HCT116 (cell line): ENCODE results near the gene LINC00305. TPM values are rescaled to one million over a fixed set of nuclear protein-coding genes. Genes with fewer than 3 reads are reported as not detected.

Source experiments
- ATAC-seq: fragments of 200-7000 bp; cut with Tn5 transposase; 2 replicates; pipeline ENCODE4 v1.9.1; 2020; ENCODE audit warnings: mild to moderate bottlenecking, moderate library complexity
- BruUV-seq: library from RNA; stranded (reverse); fragments of 400-500 nt; replicated peaks from 2 replicates; lab custom pipeline; 2021; lab: Mats Ljungman, UMichigan
- CTCF ChIA-PET: fragments of 300-600 bp; sonication (Branson Sonifier 250); formaldehyde crosslinking; loops from one replicate; lab custom pipeline; 2021; ENCODE audit warnings: antibody characterized with exemption; lab: Charles Lee
- POLR2A ChIA-PET: fragments of 300-600, 350-600 bp; sonication (Branson Sonifier 250); formaldehyde crosslinking; loops from one replicate; lab custom pipeline; 2021; ENCODE audit warnings: antibody characterized with exemption; lab: Charles Lee
- RAD21 ChIA-PET, 2 experiments: fragments of 300-600 bp; sonication (Branson Sonifier 250); formaldehyde crosslinking; loops; one replicate each; lab custom pipeline; 2023; ENCODE audit warnings: low total read pairs in 2 of 2; ENCODE audit not compliant: uncharacterized antibody in 2 of 2, unreplicated experiment in 2 of 2, low non-redundant PET in 1 of 2; lab: Charles Lee
- DNase-seq: peaks from one replicate; pipeline ENCODE4 v3.0.0-alpha.2; 2010; ENCODE audit warnings: low read depth, low spot score
- H2AFZ ChIP-seq: fragments of 200-600 bp; shearing (Covaris generic), sonication (generic); 2 replicates; pipeline ENCODE4 v1.6.1; 2017; ENCODE audit warnings: low read depth, mixed run types, mixed read lengths, antibody characterized with exemption, low read length; ENCODE audit not compliant: poor library complexity, severe bottlenecking
- H3K27ac ChIP-seq: 2 replicates; pipeline ENCODE4 v1.5.1; 2012; ENCODE audit warnings: low read depth, low read length
- H3K27me3 ChIP-seq: fragments of 200-600 bp; sonication (generic); 2 replicates; pipeline ENCODE4 v1.6.1; 2016; ENCODE audit warnings: mixed run types, low read length, mixed read lengths; ENCODE audit not compliant: insufficient read depth
- H3K36me3 ChIP-seq, 2 experiments: fragments of 200-500 bp in 1 of 2; fragments of 200-600 bp in 1 of 2; sonication (Bioruptor generic) in 1 of 2; sonication (generic) in 1 of 2; 2 replicates each; pipeline versions ENCODE4 v1.5.1 to v1.6.1; 2014 to 2016; ENCODE audit warnings: low read length in 2 of 2, inconsistent platforms in 1 of 2, mixed read lengths in 1 of 2, mixed run types in 1 of 2; ENCODE audit not compliant: insufficient read depth in 2 of 2, control insufficient read depth in 1 of 2
- H3K4me1 ChIP-seq, 2 experiments: fragments of 200-600 bp in 1 of 2; sonication (generic) in 1 of 2; 2 replicates each; pipeline versions ENCODE4 v1.5.1 to v1.6.1; 2012 to 2017; ENCODE audit warnings: low read length in 2 of 2, inconsistent platforms in 1 of 2, mild to moderate bottlenecking in 1 of 2, mixed read lengths in 1 of 2, mixed run types in 1 of 2, moderate library complexity in 1 of 2; ENCODE audit not compliant: insufficient read depth in 2 of 2, control insufficient read depth in 1 of 2
- H3K4me2 ChIP-seq: fragments of 200-600 bp; sonication (generic); 2 replicates; pipeline ENCODE4 v1.6.1; 2017; ENCODE audit warnings: mixed run types, low read length, mixed read lengths
- H3K4me3 ChIP-seq, 2 experiments: fragments of 200-600 bp in 1 of 2; sonication (generic) in 1 of 2; replicated peaks in 1 of 2; 2 replicates each; pipeline ENCODE4 v1.5.1; 2011 to 2016; ENCODE audit warnings: low read length in 2 of 2, control low read depth in 1 of 2, low read depth in 1 of 2, mild to moderate bottlenecking in 1 of 2, mixed read lengths in 1 of 2, mixed run types in 1 of 2
- H3K79me2 ChIP-seq: fragments of 200-600 bp; sonication (generic); 2 replicates; pipeline ENCODE4 v1.6.1; 2017; ENCODE audit warnings: mild to moderate bottlenecking, mixed run types, low read length, moderate library complexity, mixed read lengths; ENCODE audit not compliant: insufficient read depth
- H3K9ac ChIP-seq: fragments of 200-600 bp; sonication (generic); 2 replicates; pipeline ENCODE4 v1.6.1; 2016; ENCODE audit warnings: low read length, mixed read lengths
- H3K9me2 ChIP-seq: fragments of 200-600 bp; sonication (generic), shearing (Covaris generic); 2 replicates; pipeline ENCODE4 v1.6.1; 2017; ENCODE audit warnings: mixed run types, mild to moderate bottlenecking, moderate library complexity; ENCODE audit not compliant: insufficient read depth
- H3K9me3 ChIP-seq, 2 experiments: fragments of 200-500 bp in 1 of 2; fragments of 200-600 bp in 1 of 2; sonication (Bioruptor generic) in 1 of 2; sonication (generic) in 1 of 2; 2 replicates each; pipeline ENCODE4 v1.6.1; 2014 to 2017; ENCODE audit warnings: low read length in 2 of 2, mixed read lengths in 2 of 2, inconsistent platforms in 1 of 2, low read depth in 1 of 2, mild to moderate bottlenecking in 1 of 2, mixed run types in 1 of 2, moderate library complexity in 1 of 2; ENCODE audit not compliant: control insufficient read depth in 1 of 2, insufficient read depth in 1 of 2
- H4K20me1 ChIP-seq: fragments of 200-600 bp; sonication (generic), shearing (Covaris generic); 2 replicates; pipeline ENCODE4 v1.6.1; 2017; ENCODE audit warnings: mixed run types, mild to moderate bottlenecking, moderate library complexity; ENCODE audit not compliant: insufficient read depth
- CBX3 ChIP-seq: IDR thresholded peaks from 2 replicates; pipeline ENCODE4 v1.6.1; 2012; ENCODE audit warnings: low read depth
- CEBPB ChIP-seq: IDR thresholded peaks from 2 replicates; pipeline ENCODE4 v1.6.1; 2012; ENCODE audit warnings: low read depth
- EGR1 ChIP-seq: IDR thresholded peaks from 2 replicates; pipeline ENCODE4 v1.6.1; 2012; ENCODE audit warnings: low read depth
- EZH2 ChIP-seq: fragments of 200-600 bp; sonication (generic); IDR thresholded peaks from 2 replicates; pipeline ENCODE4 v1.6.1; 2017; ENCODE audit warnings: antibody characterized with exemption, mixed run types
- FOSL1 ChIP-seq: IDR thresholded peaks from 2 replicates; pipeline ENCODE4 v1.6.1; 2012; ENCODE audit warnings: low read depth
- JUND ChIP-seq: IDR thresholded peaks from 2 replicates; pipeline ENCODE4 v1.6.1; 2012
- POLR2A ChIP-seq: IDR thresholded peaks from 2 replicates; pipeline ENCODE4 v1.7.0; 2011; ENCODE audit warnings: borderline replicate concordance; ENCODE audit not compliant: insufficient read depth, insufficient read length; ENCODE audit errors: extremely low read depth
- POLR2AphosphoS5 ChIP-seq: IDR thresholded peaks from 2 replicates; pipeline ENCODE4 v1.6.1; 2011; ENCODE audit warnings: mild to moderate bottlenecking, low read depth, low read length, moderate library complexity
- RAD21 ChIP-seq: IDR thresholded peaks from 2 replicates; pipeline ENCODE4 v1.6.1; 2012; ENCODE audit warnings: low read depth, mild to moderate bottlenecking
- SIN3A ChIP-seq: IDR thresholded peaks from 2 replicates; pipeline ENCODE4 v1.6.1; 2012; ENCODE audit warnings: low read depth
- SP1 ChIP-seq: IDR thresholded peaks from 2 replicates; pipeline ENCODE4 v1.6.1; 2012; ENCODE audit warnings: low read depth
- SRF ChIP-seq: IDR thresholded peaks from 2 replicates; pipeline ENCODE4 v1.6.1; 2012; ENCODE audit warnings: low read depth
- TCF7L2 ChIP-seq: IDR thresholded peaks from 2 replicates; pipeline ENCODE4 v1.7.0; 2011; ENCODE audit warnings: borderline replicate concordance, inconsistent platforms; ENCODE audit not compliant: insufficient read depth, insufficient read length; ENCODE audit errors: extremely low read depth
- YY1 ChIP-seq: IDR thresholded peaks from 2 replicates; pipeline ENCODE4 v1.6.1; 2011; ENCODE audit warnings: low read length, low read depth, moderate library complexity, mild to moderate bottlenecking; ENCODE audit not compliant: insufficient replicate concordance; ENCODE audit errors: extremely low read depth
- ZFX ChIP-seq: fragments of 450-650 bp; IDR thresholded peaks from 2 replicates; pipeline ENCODE4 v1.6.1; 2017
- intact Hi-C: fragments of 100-400 bp; cut with micrococcal nuclease; formaldehyde crosslinking; loops from 2 replicates; pipeline ENCODE4 v1.10.0; 2022
- total RNA-seq: library from RNA; stranded (reverse); gene quantifications from one replicate; pipeline ENCODE4 v1.2.1, GENCODE V29; 2021; ENCODE audit not compliant: unreplicated experiment
- TF ChIP-seq, protein P1 (sequence below): IDR thresholded peaks from 2 replicates; pipeline ENCODE4 v1.6.1; 2012; ENCODE audit warnings: low read depth
- TF ChIP-seq, protein P2 (sequence below): IDR thresholded peaks from 2 replicates; pipeline ENCODE4 v1.6.1; 2012
- TF ChIP-seq, protein P3 (sequence below), 3 experiments: fragments of 200-600 bp in 1 of 3; sonication (generic) in 1 of 3; IDR thresholded peaks in 2 of 3; conservative IDR thresholded peaks in 1 of 3; 2 replicates each; pipeline ENCODE4 v1.5.1; 2012 to 2017; ENCODE audit warnings: low read depth in 2 of 3, low read length in 2 of 3, antibody characterized with exemption in 1 of 3, borderline replicate concordance in 1 of 3, control low read depth in 1 of 3, mild to moderate bottlenecking in 1 of 3, mixed read lengths in 1 of 3, mixed run types in 1 of 3, moderate library complexity in 1 of 3; ENCODE audit not compliant: insufficient read depth in 1 of 3

The LINC00305 gene
- total RNA-seq, 1 experiment from 2014 or later, result not detected

DNA sequence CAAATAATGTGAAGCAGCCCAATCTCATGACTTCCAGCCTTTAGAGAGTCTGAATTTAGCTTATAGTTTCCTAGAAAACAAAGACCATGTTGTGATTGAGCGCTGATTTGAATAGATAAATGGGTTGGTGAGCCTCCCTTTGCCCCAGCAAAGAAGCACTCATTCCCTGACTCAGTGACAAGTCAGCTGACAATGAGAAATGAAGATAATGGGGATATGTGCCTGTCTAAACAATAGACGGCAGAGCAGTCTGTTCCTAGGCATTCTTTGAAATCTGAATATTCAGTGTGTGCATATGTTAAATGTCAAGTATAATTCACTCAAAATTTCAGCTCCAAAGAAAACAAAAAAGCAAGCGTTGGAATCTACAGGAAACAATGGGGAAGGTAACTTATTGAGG lies 34.8 kb upstream of the LINC00305 start:
- ChIA-PET POLR2A (no interaction called here), RAD21 (no interaction called here)
- BruUV-seq, result no TSS peak
- Histone ChIP-seq H3K79me2 (no peaks in the 10 kb centered on the region), H3K4me2 (no peak overlapping the region), H3K27ac (no peak overlapping the region), H2AFZ (no peak overlapping the region), H3K9me2 (no peaks in the 10 kb centered on the region), H3K27me3 (no peaks in the 10 kb centered on the region)
- TF ChIP-seq RAD21, result no peak
- no peak for TF ChIP-seq JUND
- TF ChIP-seq SP1, result no peak
- TF ChIP-seq, all 23 proteins: peak for 0
- ATAC-seq, result no peak
- intact Hi-C loops, result no loop called here
- Histone ChIP-seq H4K20me1 (no peaks in the 10 kb centered on the region), H3K4me1 (no peaks in the 10 kb centered on the region), H3K9ac (no peak overlapping the region), H3K9me3 (peaks cover under 1 to 5% of the 10 kb centered on the region in 2 experiments; a peak in 1 of 4 replicates), H3K36me3 (no peaks in the 10 kb centered on the region), H3K4me3 (no peak overlapping the region)
- no peak for DNase-seq
- CTCF ChIA-PET, result no interaction called here

DNA sequence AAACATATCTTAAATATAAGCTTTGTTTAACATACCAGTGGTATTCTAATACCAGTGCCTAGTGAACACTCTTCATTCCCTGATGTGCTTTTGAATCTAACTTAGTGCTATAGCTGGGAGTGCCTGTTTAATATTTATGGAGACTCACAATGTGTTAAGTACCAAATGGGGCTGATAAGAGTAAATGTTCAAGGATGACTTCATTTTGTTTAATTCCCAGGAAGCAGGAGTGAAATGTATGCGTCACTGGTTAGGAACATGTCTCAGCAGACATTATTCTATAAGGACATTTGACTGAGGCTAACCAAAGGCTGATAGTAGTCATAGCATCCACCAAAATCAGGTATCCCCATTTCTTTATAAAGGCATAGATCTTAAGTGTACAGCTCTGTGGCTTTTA lies 31.7 kb upstream of the LINC00305 start:
- Histone ChIP-seq H3K9me3 (peaks cover 0 to 10% of the 10 kb centered on the region in 2 experiments; a peak in 1 of 4 replicates), H3K4me1 (no peaks in the 10 kb centered on the region), H3K79me2 (no peaks in the 10 kb centered on the region), H3K27ac (no peak overlapping the region), H3K9me2 (no peaks in the 10 kb centered on the region), H3K27me3 (no peaks in the 10 kb centered on the region), H3K4me2 (no peak overlapping the region), H3K4me3 (no peak overlapping the region), H3K9ac (no peak overlapping the region), H4K20me1 (no peaks in the 10 kb centered on the region), H3K36me3 (no peaks in the 10 kb centered on the region), H2AFZ (no peak overlapping the region)
- RAD21 ChIA-PET, result no interaction called here
- BruUV-seq, result no TSS peak
- intact Hi-C loops, result no loop called here
- no peak for TF ChIP-seq YY1
- no peak for TF ChIP-seq TCF7L2
- no peak for TF ChIP-seq SP1
- TF ChIP-seq, protein P1, sequence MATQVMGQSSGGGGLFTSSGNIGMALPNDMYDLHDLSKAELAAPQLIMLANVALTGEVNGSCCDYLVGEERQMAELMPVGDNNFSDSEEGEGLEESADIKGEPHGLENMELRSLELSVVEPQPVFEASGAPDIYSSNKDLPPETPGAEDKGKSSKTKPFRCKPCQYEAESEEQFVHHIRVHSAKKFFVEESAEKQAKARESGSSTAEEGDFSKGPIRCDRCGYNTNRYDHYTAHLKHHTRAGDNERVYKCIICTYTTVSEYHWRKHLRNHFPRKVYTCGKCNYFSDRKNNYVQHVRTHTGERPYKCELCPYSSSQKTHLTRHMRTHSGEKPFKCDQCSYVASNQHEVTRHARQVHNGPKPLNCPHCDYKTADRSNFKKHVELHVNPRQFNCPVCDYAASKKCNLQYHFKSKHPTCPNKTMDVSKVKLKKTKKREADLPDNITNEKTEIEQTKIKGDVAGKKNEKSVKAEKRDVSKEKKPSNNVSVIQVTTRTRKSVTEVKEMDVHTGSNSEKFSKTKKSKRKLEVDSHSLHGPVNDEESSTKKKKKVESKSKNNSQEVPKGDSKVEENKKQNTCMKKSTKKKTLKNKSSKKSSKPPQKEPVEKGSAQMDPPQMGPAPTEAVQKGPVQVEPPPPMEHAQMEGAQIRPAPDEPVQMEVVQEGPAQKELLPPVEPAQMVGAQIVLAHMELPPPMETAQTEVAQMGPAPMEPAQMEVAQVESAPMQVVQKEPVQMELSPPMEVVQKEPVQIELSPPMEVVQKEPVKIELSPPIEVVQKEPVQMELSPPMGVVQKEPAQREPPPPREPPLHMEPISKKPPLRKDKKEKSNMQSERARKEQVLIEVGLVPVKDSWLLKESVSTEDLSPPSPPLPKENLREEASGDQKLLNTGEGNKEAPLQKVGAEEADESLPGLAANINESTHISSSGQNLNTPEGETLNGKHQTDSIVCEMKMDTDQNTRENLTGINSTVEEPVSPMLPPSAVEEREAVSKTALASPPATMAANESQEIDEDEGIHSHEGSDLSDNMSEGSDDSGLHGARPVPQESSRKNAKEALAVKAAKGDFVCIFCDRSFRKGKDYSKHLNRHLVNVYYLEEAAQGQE, result no peak
- no peak for TF ChIP-seq CEBPB
- TF ChIP-seq POLR2A, result no peak
- no peak for TF ChIP-seq CBX3
- no peak for TF ChIP-seq EGR1
- TF ChIP-seq SRF, result no peak
- TF ChIP-seq, protein P2, sequence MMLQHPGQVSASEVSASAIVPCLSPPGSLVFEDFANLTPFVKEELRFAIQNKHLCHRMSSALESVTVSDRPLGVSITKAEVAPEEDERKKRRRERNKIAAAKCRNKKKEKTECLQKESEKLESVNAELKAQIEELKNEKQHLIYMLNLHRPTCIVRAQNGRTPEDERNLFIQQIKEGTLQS, result no peak
- no peak for TF ChIP-seq POLR2AphosphoS5
- no peak for TF ChIP-seq ZFX
- TF ChIP-seq EZH2, result no peak
- TF ChIP-seq FOSL1, result no peak
- TF ChIP-seq, protein P3, sequence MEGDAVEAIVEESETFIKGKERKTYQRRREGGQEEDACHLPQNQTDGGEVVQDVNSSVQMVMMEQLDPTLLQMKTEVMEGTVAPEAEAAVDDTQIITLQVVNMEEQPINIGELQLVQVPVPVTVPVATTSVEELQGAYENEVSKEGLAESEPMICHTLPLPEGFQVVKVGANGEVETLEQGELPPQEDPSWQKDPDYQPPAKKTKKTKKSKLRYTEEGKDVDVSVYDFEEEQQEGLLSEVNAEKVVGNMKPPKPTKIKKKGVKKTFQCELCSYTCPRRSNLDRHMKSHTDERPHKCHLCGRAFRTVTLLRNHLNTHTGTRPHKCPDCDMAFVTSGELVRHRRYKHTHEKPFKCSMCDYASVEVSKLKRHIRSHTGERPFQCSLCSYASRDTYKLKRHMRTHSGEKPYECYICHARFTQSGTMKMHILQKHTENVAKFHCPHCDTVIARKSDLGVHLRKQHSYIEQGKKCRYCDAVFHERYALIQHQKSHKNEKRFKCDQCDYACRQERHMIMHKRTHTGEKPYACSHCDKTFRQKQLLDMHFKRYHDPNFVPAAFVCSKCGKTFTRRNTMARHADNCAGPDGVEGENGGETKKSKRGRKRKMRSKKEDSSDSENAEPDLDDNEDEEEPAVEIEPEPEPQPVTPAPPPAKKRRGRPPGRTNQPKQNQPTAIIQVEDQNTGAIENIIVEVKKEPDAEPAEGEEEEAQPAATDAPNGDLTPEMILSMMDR (IDR thresholded peaks at IDR 0.05 in 2 of 3, conservative IDR thresholded peaks at IDR 0.05 in 1 of 3; ENCODE audit: borderline replicate concordance in 1 of 3, insufficient read depth in 1 of 3, low read depth in 2 of 3, low read length in 2 of 3), result no peak
- TF ChIP-seq RAD21, result no peak
- no peak for TF ChIP-seq SIN3A
- CTCF ChIA-PET, result no interaction called here
- ATAC-seq, result no peak
- no peak for DNase-seq
- POLR2A ChIA-PET, result no interaction called here
